GM12801 (cell line): ENCODE data around the gene SPOCK2.

Experiments used
- CTCF ChIP-seq: IDR thresholded peaks from one replicate; pipeline ENCODE4 v1.5.1; 2011; ENCODE audit warnings: control low read depth; ENCODE audit not compliant: insufficient read length; ENCODE audit errors: extremely low read depth

SPOCK2 gene

GRCh38 chr10:72114706-72115450, 26.5 kb upstream of the SPOCK2 start:
- no peak for TF ChIP-seq CTCF

GRCh38 chr10:72110673-72111401, 22.5 kb upstream of the SPOCK2 start:
- TF ChIP-seq CTCF: no peak

- no peak for TF ChIP-seq CTCF
These were observed 21.3 kb upstream of the SPOCK2 start for GRCh38 chr10:72109636-72110157.

GRCh38 chr10:72108830-72109635, 20.7 kb upstream of the SPOCK2 start:
- TF ChIP-seq CTCF: no peak

GRCh38 chr10:72107325-72108003, 19.1 kb upstream of the SPOCK2 start:
- TF ChIP-seq CTCF: no peak

- TF ChIP-seq CTCF: no peak
These were observed 18.5 kb upstream of the SPOCK2 start for GRCh38 chr10:72106896-72107295.
